GM23338 (cell line): ENCODE data around the gene USP33.

ENCODE experiments used
- EZH2 ChIP-seq: fragments of 200-600 bp; sonication (generic); IDR thresholded peaks from one replicate; pipeline ENCODE4 v1.8.0; 2017; ENCODE audit warnings: antibody characterized with exemption, mild to moderate bottlenecking, low read depth; ENCODE audit not compliant: unreplicated experiment
- EZH2phosphoT487 ChIP-seq: fragments of 200-600 bp; sonication (generic); IDR thresholded peaks from one replicate; pipeline ENCODE4 v1.8.1; 2018; ENCODE audit warnings: antibody characterized with exemption; ENCODE audit not compliant: unreplicated experiment
- JUNB ChIP-seq: IDR thresholded peaks from one replicate; pipeline ENCODE4 v1.6.1; 2016; ENCODE audit warnings: antibody characterized with exemption; ENCODE audit not compliant: unreplicated experiment
- POLR2AphosphoS5 ChIP-seq: IDR thresholded peaks from 2 replicates; pipeline ENCODE4 v1.6.1; 2016; ENCODE audit warnings: antibody characterized with exemption, low read depth
- TF ChIP-seq, protein P1 (sequence below): IDR thresholded peaks from 2 replicates; pipeline ENCODE4 v1.6.1; 2016; ENCODE audit warnings: antibody characterized with exemption
- TF ChIP-seq, protein P2 (sequence below): IDR thresholded peaks from one replicate; pipeline ENCODE4 v1.6.1; 2018; ENCODE audit warnings: antibody characterized with exemption; ENCODE audit not compliant: unreplicated experiment
- TF ChIP-seq, protein P3 (sequence below), 2 experiments: fragments of 200-600 bp in 1 of 2; sonication (generic) in 1 of 2; conservative IDR thresholded peaks; 2 replicates each; pipeline versions ENCODE4 v1.5.1 to v1.6.1; 2016 to 2017; ENCODE audit warnings: antibody characterized with exemption in 2 of 2, low read depth in 2 of 2, mild to moderate bottlenecking in 2 of 2, moderate library complexity in 1 of 2
- TF ChIP-seq, protein P4 (sequence below): fragments of 250-450 bp; sonication (Bioruptor Pico); IDR thresholded peaks from 2 replicates; pipeline ENCODE4 v1.5.0; 2020; ENCODE audit warnings: mild to moderate bottlenecking, moderate library complexity

DNA sequence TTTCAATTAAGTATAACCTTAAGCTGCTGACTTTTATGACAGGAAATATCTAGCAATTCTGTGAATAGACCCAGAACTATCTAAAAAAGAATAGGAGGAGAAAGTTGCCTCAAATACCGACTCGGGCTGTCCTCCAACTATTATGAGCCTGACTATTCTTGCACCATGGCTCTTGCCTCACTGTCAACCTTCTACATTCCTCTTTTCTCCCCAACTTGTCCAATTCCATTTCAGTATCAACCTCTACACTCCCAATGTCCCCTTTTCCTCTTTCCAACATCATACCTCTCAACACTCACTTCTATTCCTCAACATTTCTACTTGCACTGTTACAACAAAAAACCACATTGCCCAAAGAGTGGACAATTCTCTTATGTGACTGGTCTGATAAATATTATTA, 79.5 kb downstream of the USP33 start:
- TF ChIP-seq, protein P1, sequence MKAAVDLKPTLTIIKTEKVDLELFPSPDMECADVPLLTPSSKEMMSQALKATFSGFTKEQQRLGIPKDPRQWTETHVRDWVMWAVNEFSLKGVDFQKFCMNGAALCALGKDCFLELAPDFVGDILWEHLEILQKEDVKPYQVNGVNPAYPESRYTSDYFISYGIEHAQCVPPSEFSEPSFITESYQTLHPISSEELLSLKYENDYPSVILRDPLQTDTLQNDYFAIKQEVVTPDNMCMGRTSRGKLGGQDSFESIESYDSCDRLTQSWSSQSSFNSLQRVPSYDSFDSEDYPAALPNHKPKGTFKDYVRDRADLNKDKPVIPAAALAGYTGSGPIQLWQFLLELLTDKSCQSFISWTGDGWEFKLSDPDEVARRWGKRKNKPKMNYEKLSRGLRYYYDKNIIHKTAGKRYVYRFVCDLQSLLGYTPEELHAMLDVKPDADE, result no peak
- TF ChIP-seq EZH2phosphoT487, result no peak
- TF ChIP-seq, protein P2, sequence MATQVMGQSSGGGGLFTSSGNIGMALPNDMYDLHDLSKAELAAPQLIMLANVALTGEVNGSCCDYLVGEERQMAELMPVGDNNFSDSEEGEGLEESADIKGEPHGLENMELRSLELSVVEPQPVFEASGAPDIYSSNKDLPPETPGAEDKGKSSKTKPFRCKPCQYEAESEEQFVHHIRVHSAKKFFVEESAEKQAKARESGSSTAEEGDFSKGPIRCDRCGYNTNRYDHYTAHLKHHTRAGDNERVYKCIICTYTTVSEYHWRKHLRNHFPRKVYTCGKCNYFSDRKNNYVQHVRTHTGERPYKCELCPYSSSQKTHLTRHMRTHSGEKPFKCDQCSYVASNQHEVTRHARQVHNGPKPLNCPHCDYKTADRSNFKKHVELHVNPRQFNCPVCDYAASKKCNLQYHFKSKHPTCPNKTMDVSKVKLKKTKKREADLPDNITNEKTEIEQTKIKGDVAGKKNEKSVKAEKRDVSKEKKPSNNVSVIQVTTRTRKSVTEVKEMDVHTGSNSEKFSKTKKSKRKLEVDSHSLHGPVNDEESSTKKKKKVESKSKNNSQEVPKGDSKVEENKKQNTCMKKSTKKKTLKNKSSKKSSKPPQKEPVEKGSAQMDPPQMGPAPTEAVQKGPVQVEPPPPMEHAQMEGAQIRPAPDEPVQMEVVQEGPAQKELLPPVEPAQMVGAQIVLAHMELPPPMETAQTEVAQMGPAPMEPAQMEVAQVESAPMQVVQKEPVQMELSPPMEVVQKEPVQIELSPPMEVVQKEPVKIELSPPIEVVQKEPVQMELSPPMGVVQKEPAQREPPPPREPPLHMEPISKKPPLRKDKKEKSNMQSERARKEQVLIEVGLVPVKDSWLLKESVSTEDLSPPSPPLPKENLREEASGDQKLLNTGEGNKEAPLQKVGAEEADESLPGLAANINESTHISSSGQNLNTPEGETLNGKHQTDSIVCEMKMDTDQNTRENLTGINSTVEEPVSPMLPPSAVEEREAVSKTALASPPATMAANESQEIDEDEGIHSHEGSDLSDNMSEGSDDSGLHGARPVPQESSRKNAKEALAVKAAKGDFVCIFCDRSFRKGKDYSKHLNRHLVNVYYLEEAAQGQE, result no peak
- TF ChIP-seq EZH2, result no peak
- TF ChIP-seq POLR2AphosphoS5, result no peak
- TF ChIP-seq, protein P3, sequence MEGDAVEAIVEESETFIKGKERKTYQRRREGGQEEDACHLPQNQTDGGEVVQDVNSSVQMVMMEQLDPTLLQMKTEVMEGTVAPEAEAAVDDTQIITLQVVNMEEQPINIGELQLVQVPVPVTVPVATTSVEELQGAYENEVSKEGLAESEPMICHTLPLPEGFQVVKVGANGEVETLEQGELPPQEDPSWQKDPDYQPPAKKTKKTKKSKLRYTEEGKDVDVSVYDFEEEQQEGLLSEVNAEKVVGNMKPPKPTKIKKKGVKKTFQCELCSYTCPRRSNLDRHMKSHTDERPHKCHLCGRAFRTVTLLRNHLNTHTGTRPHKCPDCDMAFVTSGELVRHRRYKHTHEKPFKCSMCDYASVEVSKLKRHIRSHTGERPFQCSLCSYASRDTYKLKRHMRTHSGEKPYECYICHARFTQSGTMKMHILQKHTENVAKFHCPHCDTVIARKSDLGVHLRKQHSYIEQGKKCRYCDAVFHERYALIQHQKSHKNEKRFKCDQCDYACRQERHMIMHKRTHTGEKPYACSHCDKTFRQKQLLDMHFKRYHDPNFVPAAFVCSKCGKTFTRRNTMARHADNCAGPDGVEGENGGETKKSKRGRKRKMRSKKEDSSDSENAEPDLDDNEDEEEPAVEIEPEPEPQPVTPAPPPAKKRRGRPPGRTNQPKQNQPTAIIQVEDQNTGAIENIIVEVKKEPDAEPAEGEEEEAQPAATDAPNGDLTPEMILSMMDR (conservative IDR thresholded peaks at IDR 0.05; ENCODE audit: low read depth in 2 of 2), result no peak
- no peak for TF ChIP-seq JUNB
- TF ChIP-seq, protein P4, sequence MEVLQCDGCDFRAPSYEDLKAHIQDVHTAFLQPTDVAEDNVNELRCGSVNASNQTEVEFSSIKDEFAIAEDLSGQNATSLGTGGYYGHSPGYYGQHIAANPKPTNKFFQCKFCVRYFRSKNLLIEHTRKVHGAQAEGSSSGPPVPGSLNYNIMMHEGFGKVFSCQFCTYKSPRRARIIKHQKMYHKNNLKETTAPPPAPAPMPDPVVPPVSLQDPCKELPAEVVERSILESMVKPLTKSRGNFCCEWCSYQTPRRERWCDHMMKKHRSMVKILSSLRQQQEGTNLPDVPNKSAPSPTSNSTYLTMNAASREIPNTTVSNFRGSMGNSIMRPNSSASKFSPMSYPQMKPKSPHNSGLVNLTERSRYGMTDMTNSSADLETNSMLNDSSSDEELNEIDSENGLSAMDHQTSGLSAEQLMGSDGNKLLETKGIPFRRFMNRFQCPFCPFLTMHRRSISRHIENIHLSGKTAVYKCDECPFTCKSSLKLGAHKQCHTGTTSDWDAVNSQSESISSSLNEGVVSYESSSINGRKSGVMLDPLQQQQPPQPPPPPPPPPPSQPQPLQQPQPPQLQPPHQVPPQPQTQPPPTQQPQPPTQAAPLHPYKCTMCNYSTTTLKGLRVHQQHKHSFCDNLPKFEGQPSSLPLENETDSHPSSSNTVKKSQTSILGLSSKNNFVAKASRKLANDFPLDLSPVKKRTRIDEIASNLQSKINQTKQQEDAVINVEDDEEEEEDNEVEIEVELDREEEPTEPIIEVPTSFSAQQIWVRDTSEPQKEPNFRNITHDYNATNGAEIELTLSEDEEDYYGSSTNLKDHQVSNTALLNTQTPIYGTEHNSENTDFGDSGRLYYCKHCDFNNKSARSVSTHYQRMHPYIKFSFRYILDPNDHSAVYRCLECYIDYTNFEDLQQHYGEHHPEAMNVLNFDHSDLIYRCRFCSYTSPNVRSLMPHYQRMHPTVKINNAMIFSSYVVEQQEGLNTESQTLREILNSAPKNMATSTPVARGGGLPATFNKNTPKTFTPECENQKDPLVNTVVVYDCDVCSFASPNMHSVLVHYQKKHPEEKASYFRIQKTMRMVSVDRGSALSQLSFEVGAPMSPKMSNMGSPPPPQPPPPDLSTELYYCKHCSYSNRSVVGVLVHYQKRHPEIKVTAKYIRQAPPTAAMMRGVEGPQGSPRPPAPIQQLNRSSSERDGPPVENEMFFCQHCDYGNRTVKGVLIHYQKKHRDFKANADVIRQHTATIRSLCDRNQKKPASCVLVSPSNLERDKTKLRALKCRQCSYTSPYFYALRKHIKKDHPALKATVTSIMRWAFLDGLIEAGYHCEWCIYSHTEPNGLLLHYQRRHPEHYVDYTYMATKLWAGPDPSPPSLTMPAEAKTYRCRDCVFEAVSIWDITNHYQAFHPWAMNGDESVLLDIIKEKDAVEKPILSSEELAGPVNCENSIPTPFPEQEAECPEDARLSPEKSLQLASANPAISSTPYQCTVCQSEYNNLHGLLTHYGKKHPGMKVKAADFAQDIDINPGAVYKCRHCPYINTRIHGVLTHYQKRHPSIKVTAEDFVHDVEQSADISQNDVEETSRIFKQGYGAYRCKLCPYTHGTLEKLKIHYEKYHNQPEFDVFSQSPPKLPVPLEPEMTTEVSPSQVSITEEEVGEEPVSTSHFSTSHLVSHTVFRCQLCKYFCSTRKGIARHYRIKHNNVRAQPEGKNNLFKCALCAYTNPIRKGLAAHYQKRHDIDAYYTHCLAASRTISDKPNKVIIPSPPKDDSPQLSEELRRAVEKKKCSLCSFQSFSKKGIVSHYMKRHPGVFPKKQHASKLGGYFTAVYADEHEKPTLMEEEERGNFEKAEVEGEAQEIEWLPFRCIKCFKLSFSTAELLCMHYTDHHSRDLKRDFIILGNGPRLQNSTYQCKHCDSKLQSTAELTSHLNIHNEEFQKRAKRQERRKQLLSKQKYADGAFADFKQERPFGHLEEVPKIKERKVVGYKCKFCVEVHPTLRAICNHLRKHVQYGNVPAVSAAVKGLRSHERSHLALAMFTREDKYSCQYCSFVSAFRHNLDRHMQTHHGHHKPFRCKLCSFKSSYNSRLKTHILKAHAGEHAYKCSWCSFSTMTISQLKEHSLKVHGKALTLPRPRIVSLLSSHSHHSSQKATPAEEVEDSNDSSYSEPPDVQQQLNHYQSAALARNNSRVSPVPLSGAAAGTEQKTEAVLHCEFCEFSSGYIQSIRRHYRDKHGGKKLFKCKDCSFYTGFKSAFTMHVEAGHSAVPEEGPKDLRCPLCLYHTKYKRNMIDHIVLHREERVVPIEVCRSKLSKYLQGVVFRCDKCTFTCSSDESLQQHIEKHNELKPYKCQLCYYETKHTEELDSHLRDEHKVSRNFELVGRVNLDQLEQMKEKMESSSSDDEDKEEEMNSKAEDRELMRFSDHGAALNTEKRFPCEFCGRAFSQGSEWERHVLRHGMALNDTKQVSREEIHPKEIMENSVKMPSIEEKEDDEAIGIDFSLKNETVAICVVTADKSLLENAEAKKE (CRISPR knock-in tag), result no peak
